K562 (cell line): ENCODE data around the gene CHD6. TPM values are rescaled to one million over a fixed set of nuclear protein-coding genes. Genes with fewer than 3 reads are reported as not detected.

Source experiments
- BCOR ChIP-seq: fragments of 450-650 bp; IDR thresholded peaks from 2 replicates; pipeline ENCODE4 v1.6.1; 2016
- CBX5 ChIP-seq: IDR thresholded peaks from 2 replicates; pipeline ENCODE4 v1.6.1; 2014; ENCODE audit warnings: low read depth, borderline replicate concordance
- CTCFL ChIP-seq: IDR thresholded peaks from 2 replicates; pipeline ENCODE4 v1.6.1; 2011; ENCODE audit warnings: borderline replicate concordance, low read depth, mild to moderate bottlenecking, moderate library complexity, low read length; ENCODE audit not compliant: insufficient read depth, poor library complexity, severe bottlenecking
- DPF2 ChIP-seq: fragments of 450-650 bp; IDR thresholded peaks from 2 replicates; pipeline ENCODE4 v1.6.1; 2016
- ELF2 ChIP-seq: fragments of 250-450 bp; sonication (Bioruptor Pico); IDR thresholded peaks from 2 replicates; pipeline ENCODE4 v1.5.0; 2021; ENCODE audit warnings: mild to moderate bottlenecking
- EP300 ChIP-seq: IDR thresholded peaks from 2 replicates; pipeline ENCODE4 v1.6.1; 2012; ENCODE audit warnings: low read length, improper control_type of control experiment
- FOSL1 ChIP-seq: fragments of 200-800 bp; sonication (Bioruptor generic); conservative IDR thresholded peaks from 2 replicates; pipeline ENCODE4 v1.6.1; 2016; ENCODE audit warnings: missing genetic modification characterization, missing compliant biosample characterization
- MEF2A ChIP-seq: IDR thresholded peaks from 2 replicates; pipeline ENCODE4 v1.6.1; 2011; ENCODE audit warnings: low read depth, mild to moderate bottlenecking, low read length, moderate library complexity; ENCODE audit not compliant: control insufficient read depth
- NCOA4 ChIP-seq: fragments of 450-650 bp; IDR thresholded peaks from 2 replicates; pipeline ENCODE4 v1.6.1; 2018; ENCODE audit warnings: mild to moderate bottlenecking; ENCODE audit not compliant: partially characterized antibody
- PHB2 ChIP-seq: fragments of 450-650 bp; IDR thresholded peaks from 2 replicates; pipeline ENCODE4 v1.6.1; 2017; ENCODE audit warnings: low read depth
- RNF2 ChIP-seq: sonication (generic); IDR thresholded peaks from 2 replicates; pipeline ENCODE4 v1.6.1; 2016
- SMARCA4 ChIP-seq: fragments of 450-650 bp; IDR thresholded peaks from 2 replicates; pipeline ENCODE4 v1.6.1; 2016
- SRSF1 ChIP-seq: fragments of 200-400 bp; formaldehyde crosslinking; IDR thresholded peaks from 2 replicates; pipeline ENCODE4 v1.6.1; 2017; ENCODE audit warnings: mild to moderate bottlenecking, low read depth, low read length, moderate library complexity
- ZNF407 ChIP-seq: fragments of 450-650 bp; IDR thresholded peaks from 2 replicates; pipeline ENCODE4 v1.6.1; 2016; ENCODE audit warnings: low read depth
- polyA plus RNA-seq, 8 experiments: library from polyadenylated mRNA; depleted of rRNA in 4 of 8; stranded (reverse) in 5 of 8; unstranded in 3 of 8; fragments of >200 nt; fragmentation: Nextera tagmentation in 2 of 8; fragmentation: Illumina TruSeq in 1 of 8; extraction: Ambion mirVana in 2 of 8; extraction: Trizol in 1 of 8; gene quantifications; 2 replicates each; pipeline versions ENCODE4 v1.2.1 to v1.2.3, GENCODE V29; 2011 to 2014; ENCODE audit warnings: inconsistent platforms in 1 of 8, missing spikeins in 1 of 8
- total RNA-seq, 7 experiments: library from RNA; depleted of rRNA in 6 of 7; stranded (reverse); fragments of >200 nt in 6 of 7; fragmentation: Illumina TruSeq in 2 of 7; extraction: Trizol in 2 of 7; gene quantifications; 2 replicates each; pipeline versions ENCODE4 v1.2.1 to v1.2.3, GENCODE V29; 2011 to 2021; ENCODE audit warnings: low replicate concordance in 1 of 7

Gene CHD6
- total and polyA plus RNA-seq, 9 of the 15 experiments (the other 6 are each of a cell fraction or from before 2014, with no cell fraction given), result 3.9 to 24.2 (median 12.8) TPM

GRCh38 chr20:41643504-41643938, 25.3 kb upstream of the CHD6 start (continued):
- TF ChIP-seq ZNF407, result no peak
- TF ChIP-seq CBX5, result no peak
- no peak for TF ChIP-seq PHB2
- TF ChIP-seq CTCFL, result no peak
- TF ChIP-seq MEF2A, result no peak
- no peak for TF ChIP-seq NCOA4
- TF ChIP-seq BCOR, result no peak
- no peak; the same call in 1 of the 2 replicates for TF ChIP-seq EP300
- TF ChIP-seq SRSF1, result no peak
- 0 out of 2 replicates have a peak, but pooled peaks have one; percentile 27 for TF ChIP-seq RNF2
- peak; percentile 85 for TF ChIP-seq SMARCA4
- peak; percentile 83 for TF ChIP-seq DPF2
- peak; percentile 37; the same call in 1 of the 2 replicates for TF ChIP-seq FOSL1 (tag)
- no peak for TF ChIP-seq ELF2 (CRISPR knock-in tag)
